ENCODE measurements around the gene PPP1R15A.
"Not testable (repeated sequence)": the region's sequence is repeated elsewhere in the genome, so short reads cannot be mapped to it uniquely, and the experiment has no call there.

PPP1R15A gene

GRCh38 chr19:48859711-48860572 is 12.3 kb upstream of the PPP1R15A start:
- no peak for DNase-seq (ENCODE audit: low spot score)

- no peak for DNase-seq (ENCODE audit: low spot score)
Measured at GRCh38 chr19:48861313-48861712, 10.9 kb upstream of the PPP1R15A start.

DNA sequence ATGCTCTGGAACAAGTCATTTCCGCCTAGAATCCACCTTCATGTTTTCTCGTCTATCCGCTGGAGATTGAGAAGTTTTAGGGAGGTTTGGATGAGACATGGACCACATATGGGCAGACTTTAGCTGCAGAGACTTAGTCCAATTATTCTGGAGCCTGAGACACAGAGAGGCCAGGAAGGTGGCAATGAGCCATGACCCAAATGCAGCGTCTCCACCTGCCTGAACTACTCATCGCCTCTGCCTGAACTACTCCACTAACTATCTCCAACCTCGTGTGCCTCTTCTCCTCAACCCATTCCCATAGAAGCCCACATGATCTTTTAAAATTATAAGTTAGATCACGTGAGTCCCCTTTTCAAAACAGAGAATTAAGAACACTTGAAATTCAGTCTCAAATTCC is 9.4 kb upstream of the PPP1R15A start:
- no peak for DNase-seq (ENCODE audit: low spot score)

DNA sequence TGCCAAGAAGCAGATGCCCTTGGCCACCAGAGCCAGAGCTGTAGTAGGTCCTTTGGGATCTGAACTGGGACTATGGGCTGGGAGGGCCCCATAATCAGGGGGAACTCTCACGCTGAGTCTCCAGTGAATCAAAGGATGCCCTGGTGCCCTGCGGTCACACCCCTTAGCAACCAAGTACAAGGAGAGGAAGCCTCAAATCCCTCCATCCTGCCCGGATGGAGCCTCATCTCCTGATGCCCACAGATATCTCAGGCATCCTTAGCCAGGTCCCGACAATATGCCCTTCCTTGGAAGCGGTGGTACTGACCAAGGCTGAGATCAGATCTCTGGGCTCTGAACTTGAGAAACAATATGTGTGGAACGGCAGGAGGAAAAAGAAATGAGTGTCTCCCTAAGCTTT is 5.5 kb upstream of the PPP1R15A start:
- no peak for DNase-seq (ENCODE audit: low spot score)

- peak; percentile 40 for DNase-seq (ENCODE audit: low spot score)
Measured at GRCh38 chr19:48867123-48867745, 5.0 kb upstream of the PPP1R15A start.

- no peak for DNase-seq (ENCODE audit: low spot score)
Measured at GRCh38 chr19:48867746-48868113, 4.5 kb upstream of the PPP1R15A start.

GRCh38 chr19:48868114-48868886 is 3.9 kb upstream of the PPP1R15A start, which contains the start of gene PLEKHA4:
Gene PLEKHA4 (minus strand): TSS chr19:48868617. CDS start chr19:48867620, 997 bp downstream.
- peak; percentile 80 for DNase-seq (ENCODE audit: low spot score)

DNA sequence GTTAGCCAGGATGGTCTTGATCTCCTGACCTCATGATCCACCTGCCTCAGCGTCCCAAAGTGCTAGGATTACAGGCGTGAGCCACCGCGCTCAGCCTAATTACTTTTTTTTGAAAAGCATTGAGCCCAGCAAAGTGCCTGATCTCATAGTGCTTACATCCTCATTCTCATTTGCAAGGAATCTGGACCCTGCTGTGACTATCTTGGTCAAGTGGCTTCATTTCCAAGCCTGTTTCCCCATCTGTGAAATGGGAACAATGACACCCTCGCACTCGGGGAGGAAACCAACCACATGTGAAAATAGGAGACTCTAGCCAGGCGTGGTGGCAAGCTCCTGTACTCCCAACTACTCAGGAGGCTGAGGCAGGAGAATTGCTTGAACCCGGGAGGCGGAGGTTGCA is 2.2 kb upstream of the PPP1R15A start:
- DNase-seq (ENCODE audit: low spot score), result no peak

- DNase-seq (ENCODE audit: low spot score), result not testable (repeated sequence)
Measured at GRCh38 chr19:48871471-48872181, 595 bp upstream of the PPP1R15A start.

DNA sequence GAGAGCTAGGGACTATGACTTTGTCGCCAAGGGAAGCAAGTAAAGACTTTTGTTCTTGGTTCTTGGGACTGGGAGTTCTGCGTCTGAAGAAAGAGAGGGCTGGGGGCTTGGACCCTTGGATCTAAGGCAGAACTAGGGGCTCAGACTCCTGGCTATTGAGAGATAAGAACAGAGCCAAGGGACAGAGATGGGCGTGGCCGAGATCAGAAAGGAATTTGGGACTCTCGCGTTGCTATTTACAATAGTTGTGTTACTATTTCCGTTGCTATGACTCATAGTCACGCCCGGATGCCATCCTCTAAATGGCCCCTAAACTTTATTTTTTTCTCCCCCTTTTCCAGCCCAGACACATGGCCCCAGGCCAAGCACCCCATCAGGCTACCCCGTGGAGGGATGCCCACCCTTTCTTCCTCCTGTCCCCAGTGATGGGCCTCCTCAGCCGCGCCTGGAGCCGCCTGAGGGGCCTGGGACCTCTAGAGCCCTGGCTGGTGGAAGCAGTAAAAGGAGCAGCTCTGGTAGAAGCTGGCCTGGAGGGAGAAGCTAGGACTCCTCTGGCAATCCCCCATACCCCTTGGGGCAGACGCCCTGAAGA is 759 bp downstream of the PPP1R15A start:
- DNase-seq (ENCODE audit: low spot score), result peak; percentile 85

DNA sequence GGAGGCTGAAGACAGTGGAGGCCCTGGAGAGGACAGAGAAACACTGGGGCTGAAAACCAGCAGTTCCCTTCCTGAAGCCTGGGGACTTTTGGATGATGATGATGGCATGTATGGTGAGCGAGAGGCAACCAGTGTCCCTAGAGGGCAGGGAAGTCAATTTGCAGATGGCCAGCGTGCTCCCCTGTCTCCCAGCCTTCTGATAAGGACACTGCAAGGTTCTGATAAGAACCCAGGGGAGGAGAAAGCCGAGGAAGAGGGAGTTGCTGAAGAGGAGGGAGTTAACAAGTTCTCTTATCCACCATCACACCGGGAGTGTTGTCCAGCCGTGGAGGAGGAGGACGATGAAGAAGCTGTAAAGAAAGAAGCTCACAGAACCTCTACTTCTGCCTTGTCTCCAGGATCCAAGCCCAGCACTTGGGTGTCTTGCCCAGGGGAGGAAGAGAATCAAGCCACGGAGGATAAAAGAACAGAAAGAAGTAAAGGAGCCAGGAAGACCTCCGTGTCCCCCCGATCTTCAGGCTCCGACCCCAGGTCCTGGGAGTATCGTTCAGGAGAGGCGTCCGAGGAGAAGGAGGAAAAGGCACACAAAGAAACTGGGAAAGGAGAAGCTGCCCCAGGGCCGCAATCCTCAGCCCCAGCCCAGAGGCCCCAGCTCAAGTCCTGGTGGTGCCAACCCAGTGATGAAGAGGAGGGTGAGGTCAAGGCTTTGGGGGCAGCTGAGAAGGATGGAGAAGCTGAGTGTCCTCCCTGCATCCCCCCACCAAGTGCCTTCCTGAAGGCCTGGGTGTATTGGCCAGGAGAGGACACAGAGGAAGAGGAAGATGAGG is 1.5 kb downstream of the PPP1R15A start:
- DNase-seq (ENCODE audit: low spot score), result no peak

GRCh38 chr19:48874303-48875135 is 2.3 kb downstream of the PPP1R15A start:
- no peak for DNase-seq (ENCODE audit: low spot score)

DNA sequence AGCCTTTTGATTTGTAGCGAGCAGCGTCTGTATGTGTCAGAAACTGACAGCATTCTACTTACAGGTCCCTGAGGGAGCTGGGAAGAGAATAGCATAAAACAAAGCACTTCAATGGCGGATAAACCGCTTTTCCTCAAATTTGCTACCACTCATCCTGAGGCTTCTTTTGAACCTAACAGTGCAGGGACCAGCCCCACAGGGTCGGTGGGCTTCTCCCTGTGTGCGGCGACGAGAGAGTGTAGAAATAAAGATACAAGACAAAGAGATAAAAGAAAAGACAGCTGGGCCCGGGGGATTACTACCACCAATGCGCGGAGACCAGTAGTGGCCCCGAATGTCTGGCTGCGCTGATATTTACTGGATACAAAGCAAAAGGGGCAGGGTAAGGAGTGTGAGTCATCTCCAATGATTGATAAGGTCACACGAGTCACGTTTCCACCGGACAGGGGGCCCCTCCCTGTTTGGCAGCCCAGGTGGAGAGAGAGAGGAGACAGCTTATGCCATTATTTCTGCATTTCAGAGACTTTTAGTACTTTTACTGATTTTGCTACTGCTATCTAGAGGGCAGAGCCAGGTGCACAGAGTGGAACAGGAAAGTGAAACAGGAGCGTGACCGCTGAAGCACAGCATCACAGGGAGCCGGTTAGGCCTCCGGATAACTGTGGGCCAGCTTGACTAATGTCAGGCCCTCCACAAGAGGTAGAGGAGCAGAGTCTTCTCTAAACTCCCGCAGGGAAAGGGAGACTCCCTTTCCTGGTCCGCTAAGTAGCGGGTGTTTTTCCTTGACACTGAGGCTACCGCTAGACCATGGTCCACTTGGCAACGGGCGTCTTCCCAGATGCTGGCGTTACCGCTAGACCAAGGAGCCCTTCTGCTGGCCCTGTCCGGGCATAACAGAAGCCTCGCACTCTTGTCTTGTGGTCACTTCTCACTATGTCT is 4.1 kb downstream of the PPP1R15A start:
- not testable (repeated sequence) for DNase-seq (ENCODE audit: low spot score)

DNA sequence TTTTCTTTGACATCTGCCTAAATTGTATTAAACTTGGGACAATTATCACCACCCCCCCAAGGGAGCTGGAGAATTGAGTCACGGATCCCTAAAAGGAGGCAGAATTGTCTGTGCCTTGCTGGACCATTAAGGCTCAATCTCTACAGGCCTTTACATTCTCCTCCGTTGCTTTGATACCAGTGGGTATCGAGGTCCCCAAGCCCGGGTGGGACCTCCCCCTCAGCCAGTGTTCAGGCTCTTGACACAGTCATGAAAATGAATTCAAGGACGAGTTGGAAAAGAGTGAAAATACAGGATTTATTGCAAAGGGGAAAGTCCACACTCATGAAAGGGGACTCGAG is 5.6 kb downstream of the PPP1R15A start:
- no peak for DNase-seq (ENCODE audit: low spot score)

- DNase-seq (ENCODE audit: low spot score), result no peak
Measured at GRCh38 chr19:48878196-48879024, 6.2 kb downstream of the PPP1R15A start.

GRCh38 chr19:48879025-48879637 is 6.9 kb downstream of the PPP1R15A start:
- DNase-seq (ENCODE audit: low spot score), result no peak

DNA sequence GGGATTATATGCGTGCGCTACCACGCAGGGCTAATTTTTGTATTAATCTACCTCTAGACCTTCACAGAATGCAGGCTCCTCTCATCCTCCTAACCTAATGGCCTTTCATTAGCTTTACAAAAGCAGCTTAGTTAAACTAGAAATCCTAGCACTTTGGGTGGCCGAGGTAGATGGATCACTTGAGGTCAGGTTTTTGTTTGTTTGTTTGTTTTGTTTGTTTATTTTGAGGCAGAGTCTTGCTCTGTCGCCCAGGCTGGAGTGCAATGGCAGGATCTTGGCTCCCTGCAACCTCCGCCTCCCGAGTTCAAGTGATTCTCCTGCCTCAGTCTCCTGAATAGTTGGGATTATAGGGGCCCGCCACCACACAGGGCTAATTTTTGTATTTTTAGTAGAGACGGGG is 7.5 kb downstream of the PPP1R15A start:
- not testable (repeated sequence) for DNase-seq (ENCODE audit: low spot score)
